ENCODE results near the gene BPIFA2. TPM values are rescaled to one million over a fixed set of nuclear protein-coding genes. Genes with fewer than 3 reads are reported as not detected.

BPIFA2 gene
- total RNA-seq, 1 experiment from 2014 or later = not detected

DNA sequence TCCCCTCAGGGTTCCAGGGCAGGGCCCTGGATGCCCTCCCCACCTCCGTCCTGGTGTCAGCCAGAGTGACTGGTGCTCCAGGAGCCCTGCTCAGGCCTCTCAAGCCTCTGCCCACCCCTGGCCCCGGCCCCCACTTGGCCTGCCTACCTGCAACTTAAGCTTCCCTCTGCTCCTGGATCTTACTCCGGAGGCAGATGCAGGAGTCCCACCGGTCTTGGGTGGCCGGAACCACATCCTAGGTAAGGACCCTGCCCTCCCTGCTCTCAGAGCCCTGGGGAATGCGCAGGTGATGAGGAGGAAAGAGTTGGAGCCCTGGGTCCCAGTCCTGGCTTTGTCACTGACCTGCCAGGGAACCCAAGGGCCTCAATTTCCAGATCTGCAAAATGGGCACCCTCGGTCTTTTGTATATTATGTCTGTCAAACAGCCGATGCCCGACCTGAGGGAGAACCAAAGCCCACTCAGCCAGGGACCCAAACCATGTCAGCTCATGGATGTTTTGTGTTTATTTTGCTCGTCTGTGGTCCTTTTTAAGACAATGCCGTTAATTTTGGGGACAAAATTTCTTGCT, 34.5 kb upstream of the BPIFA2 start:
- Histone ChIP-seq H3K36me3 (ENCODE audit: low read depth, low read length) (no peaks in the 10 kb centered on the region), H3K27me3 (ENCODE audit: low read length) (peaks cover 39% of the 10 kb centered on the region), H2AFZ (ENCODE audit: low read length) (no peak overlapping the region), H3K9ac (ENCODE audit: low read length) (no peak overlapping the region), H3K4me1 (ENCODE audit: insufficient read depth, low read length) (no peaks in the 10 kb centered on the region), H3K9me2 (replicated peaks; ENCODE audit: low read length) (no peaks in the 10 kb centered on the region), H3K4me3 (ENCODE audit: low read length) (no peak overlapping the region), H3K79me2 (ENCODE audit: low read length) (no peaks in the 10 kb centered on the region), H4K20me1 (ENCODE audit: low read length) (no peaks in the 10 kb centered on the region), H3F3A (ENCODE audit: low read length, unreplicated experiment) (no peaks in the 10 kb centered on the region), H3K9me3 (ENCODE audit: low read length) (0 out of 2 replicates have a peak, but pooled peaks cover 1% of the 10 kb centered on the region), H3K4me2 (ENCODE audit: low read length) (no peak overlapping the region), H3K27ac (ENCODE audit: low read length) (no peak overlapping the region)
- BruUV-seq (replicated peaks) = no TSS peak
- intact Hi-C loops (cut with micrococcal nuclease) = no loop called here
- ChIA-PET POLR2A (ENCODE audit: unreplicated experiment) (no interaction called here), CTCF (no interaction called here)
- TF ChIP-seq, protein P1, sequence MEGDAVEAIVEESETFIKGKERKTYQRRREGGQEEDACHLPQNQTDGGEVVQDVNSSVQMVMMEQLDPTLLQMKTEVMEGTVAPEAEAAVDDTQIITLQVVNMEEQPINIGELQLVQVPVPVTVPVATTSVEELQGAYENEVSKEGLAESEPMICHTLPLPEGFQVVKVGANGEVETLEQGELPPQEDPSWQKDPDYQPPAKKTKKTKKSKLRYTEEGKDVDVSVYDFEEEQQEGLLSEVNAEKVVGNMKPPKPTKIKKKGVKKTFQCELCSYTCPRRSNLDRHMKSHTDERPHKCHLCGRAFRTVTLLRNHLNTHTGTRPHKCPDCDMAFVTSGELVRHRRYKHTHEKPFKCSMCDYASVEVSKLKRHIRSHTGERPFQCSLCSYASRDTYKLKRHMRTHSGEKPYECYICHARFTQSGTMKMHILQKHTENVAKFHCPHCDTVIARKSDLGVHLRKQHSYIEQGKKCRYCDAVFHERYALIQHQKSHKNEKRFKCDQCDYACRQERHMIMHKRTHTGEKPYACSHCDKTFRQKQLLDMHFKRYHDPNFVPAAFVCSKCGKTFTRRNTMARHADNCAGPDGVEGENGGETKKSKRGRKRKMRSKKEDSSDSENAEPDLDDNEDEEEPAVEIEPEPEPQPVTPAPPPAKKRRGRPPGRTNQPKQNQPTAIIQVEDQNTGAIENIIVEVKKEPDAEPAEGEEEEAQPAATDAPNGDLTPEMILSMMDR (conservative IDR thresholded peaks at IDR 0.05; ENCODE audit: low read depth, low read length) = no peak
- TF ChIP-seq EZH2phosphoT487 (IDR thresholded peaks at IDR 0.05; ENCODE audit: borderline replicate concordance, low read length) = no peak
- no peak for TF ChIP-seq EZH2 (IDR thresholded peaks at IDR 0.05; ENCODE audit: low read length, unreplicated experiment)
- ATAC-seq (no peak), DNase-seq (no peak)

DNA sequence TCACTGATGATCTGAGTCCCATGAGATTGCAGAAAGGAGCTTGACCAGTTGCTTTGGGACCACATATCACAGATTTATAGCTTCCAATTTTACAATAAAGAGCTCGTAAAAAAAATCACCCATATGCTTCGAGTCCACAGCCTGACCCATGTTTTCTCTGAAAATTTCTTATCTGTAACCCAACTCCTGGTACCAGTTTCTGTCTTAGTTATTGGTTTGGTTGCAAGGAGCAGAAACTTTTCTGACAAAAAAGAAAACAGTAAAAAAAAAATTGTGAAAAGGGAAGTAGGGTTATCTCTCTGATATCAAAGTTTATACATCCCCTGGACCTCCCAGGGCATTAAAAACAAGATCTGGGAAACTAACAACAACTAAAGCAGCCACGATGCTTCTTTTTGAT, 30.8 kb upstream of the BPIFA2 start:
- CTCF ChIA-PET = no interaction called here
- no peaks in the 10 kb centered on the region for H3K9me2 ChIP-seq (replicated peaks; ENCODE audit: low read length)
- POLR2A ChIA-PET (ENCODE audit: unreplicated experiment) = no interaction called here
- ATAC-seq (no peak), DNase-seq (no peak)
- H3K4me1 ChIP-seq (ENCODE audit: insufficient read depth, low read length) = no peaks in the 10 kb centered on the region
- H3F3A ChIP-seq (ENCODE audit: low read length, unreplicated experiment) = no peaks in the 10 kb centered on the region
- no peaks in the 10 kb centered on the region for H4K20me1 ChIP-seq (ENCODE audit: low read length)
- H3K9me3 ChIP-seq (ENCODE audit: low read length) = 0 out of 2 replicates have a peak, but pooled peaks cover 4% of the 10 kb centered on the region
- H3K4me2 ChIP-seq (ENCODE audit: low read length) = no peak overlapping the region
- no TSS peak for BruUV-seq (replicated peaks)
- TF ChIP-seq EZH2 (IDR thresholded peaks at IDR 0.05; ENCODE audit: low read length, unreplicated experiment) (no peak), EZH2phosphoT487 (IDR thresholded peaks at IDR 0.05; ENCODE audit: borderline replicate concordance, low read length) (no peak)
- TF ChIP-seq, protein P1 (conservative IDR thresholded peaks at IDR 0.05; ENCODE audit: low read depth, low read length) = no peak
- H3K36me3 ChIP-seq (ENCODE audit: low read depth, low read length) = no peaks in the 10 kb centered on the region
- H3K79me2 ChIP-seq (ENCODE audit: low read length) = no peaks in the 10 kb centered on the region
- intact Hi-C loops (cut with micrococcal nuclease) = no loop called here
- no peak overlapping the region for H3K27ac ChIP-seq (ENCODE audit: low read length)
- no peak overlapping the region for H2AFZ ChIP-seq (ENCODE audit: low read length)
- no peak overlapping the region for H3K4me3 ChIP-seq (ENCODE audit: low read length)
- peaks cover 29% of the 10 kb centered on the region for H3K27me3 ChIP-seq (ENCODE audit: low read length)
- H3K9ac ChIP-seq (ENCODE audit: low read length) = no peak overlapping the region

DNA sequence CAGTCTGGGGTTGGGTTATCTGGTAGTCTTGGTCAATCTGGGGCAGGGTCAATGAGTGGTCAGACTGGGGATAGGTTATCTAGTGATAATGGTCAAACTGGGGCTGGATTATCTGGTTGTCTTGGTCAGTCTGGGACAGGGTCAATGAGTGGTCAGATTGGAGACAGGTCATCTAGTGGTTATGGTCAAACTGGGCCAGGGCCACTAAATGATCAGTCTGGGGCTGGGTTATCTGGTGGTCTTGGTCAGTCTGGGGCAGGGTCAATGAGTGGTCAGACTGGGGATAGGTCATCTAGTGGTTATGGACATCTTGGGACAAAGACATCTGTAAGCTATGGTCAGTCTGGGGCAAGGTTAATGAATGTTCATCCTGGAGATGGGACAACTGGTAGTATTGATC, 28.5 kb upstream of the BPIFA2 start:
- no peaks in the 10 kb centered on the region for H4K20me1 ChIP-seq (ENCODE audit: low read length)
- no peaks in the 10 kb centered on the region for H3K4me1 ChIP-seq (ENCODE audit: insufficient read depth, low read length)
- CTCF ChIA-PET = no interaction called here
- no peaks in the 10 kb centered on the region for H3K9me2 ChIP-seq (replicated peaks; ENCODE audit: low read length)
- H3K4me3 ChIP-seq (ENCODE audit: low read length) = no peak overlapping the region
- no peak overlapping the region for H2AFZ ChIP-seq (ENCODE audit: low read length)
- intact Hi-C loops (cut with micrococcal nuclease) = no loop called here
- H3F3A ChIP-seq (ENCODE audit: low read length, unreplicated experiment) = no peaks in the 10 kb centered on the region
- H3K79me2 ChIP-seq (ENCODE audit: low read length) = no peaks in the 10 kb centered on the region
- POLR2A ChIA-PET (ENCODE audit: unreplicated experiment) = no interaction called here
- H3K27ac ChIP-seq (ENCODE audit: low read length) = no peak overlapping the region
- H3K27me3 ChIP-seq (ENCODE audit: low read length) = peaks cover 13% of the 10 kb centered on the region
- DNase-seq (no peak), ATAC-seq (no peak)
- H3K9me3 ChIP-seq (ENCODE audit: low read length) = 0 out of 2 replicates have a peak, but pooled peaks cover 4% of the 10 kb centered on the region
- TF ChIP-seq EZH2 (IDR thresholded peaks at IDR 0.05; ENCODE audit: low read length, unreplicated experiment) (no peak), EZH2phosphoT487 (IDR thresholded peaks at IDR 0.05; ENCODE audit: borderline replicate concordance, low read length) (no peak)
- TF ChIP-seq, protein P1 (conservative IDR thresholded peaks at IDR 0.05; ENCODE audit: low read depth, low read length) = no peak
- no peak overlapping the region for H3K4me2 ChIP-seq (ENCODE audit: low read length)
- BruUV-seq (replicated peaks) = no TSS peak
- no peak overlapping the region for H3K9ac ChIP-seq (ENCODE audit: low read length)
- H3K36me3 ChIP-seq (ENCODE audit: low read depth, low read length) = no peaks in the 10 kb centered on the region

Measured in PC-3 (cell line).